Heart right ventricle (tissue), 16 donors: ENCODE measurements around the gene VPS13D. TPM values are rescaled to one million over a fixed set of nuclear protein-coding genes. Genes with fewer than 3 reads are reported as not detected.

Experiments
- ATAC-seq, 8 donors: fragments of 200-7000 bp; cut with Tn5 transposase; one replicate each; pipeline ENCODE4 v1.9.1; 2020; ENCODE audit warnings: mild to moderate bottlenecking in 8 of 8, moderate library complexity in 8 of 8, moderate number of reproducible peaks in 1 of 8
- DNase-seq, 2 donors: peaks; one replicate each; pipeline ENCODE4 v3.0.0-alpha.2; 2020
- H3K27ac ChIP-seq, 10 donors: fragments of 200-600 bp; sonication (generic) in 2 of 10; one replicate each; pipeline versions ENCODE4 v1.5.0 to v1.8.0; 2020 to 2022; ENCODE audit warnings: mild to moderate bottlenecking in 3 of 10
- H3K27me3 ChIP-seq, 7 donors: fragments of 200-600 bp; one replicate each; pipeline ENCODE4 v1.8.0; 2021 to 2022; ENCODE audit warnings: mild to moderate bottlenecking in 2 of 7
- H3K36me3 ChIP-seq, 9 donors: fragments of 200-600 bp; sonication (generic) in 1 of 9; one replicate each; pipeline versions ENCODE4 v1.5.0 to v1.8.0; 2020 to 2022; ENCODE audit warnings: mild to moderate bottlenecking in 2 of 9
- H3K4me1 ChIP-seq, 9 donors: fragments of 200-600 bp; sonication (generic) in 1 of 9; one replicate each; pipeline versions ENCODE4 v1.5.0 to v1.8.0; 2020 to 2022; ENCODE audit warnings: mild to moderate bottlenecking in 4 of 9
- H3K4me3 ChIP-seq, 10 donors: fragments of 200-600 bp; sonication (generic) in 2 of 10; one replicate each; pipeline versions ENCODE4 v1.5.0 to v1.8.0; 2020 to 2022; ENCODE audit warnings: mild to moderate bottlenecking in 7 of 10, moderate library complexity in 2 of 10
- H3K9me3 ChIP-seq, 11 donors: fragments of 200-600 bp in 10 of 11; sonication (generic) in 2 of 11; one replicate each; pipeline versions ENCODE4 v1.5.0 to v1.8.0; 2013 to 2022; ENCODE audit warnings: mild to moderate bottlenecking in 2 of 11, control low read depth in 1 of 11, moderate library complexity in 1 of 11
- WGBS, 2 donors: extraction: QIAGEN DNeasy Blood & Tissue Kit; methylation state at CpG; one replicate each; pipeline ENCODE4 v1.1.7; 2013; ENCODE audit warnings: inconsistent platforms in 1 of 2; 5-methylcytosine and 5-hydroxymethylcytosine counted together
- intact Hi-C, 10 donors: fragments of 100-400 bp; cut with DNase I; formaldehyde crosslinking; loops; one replicate each; pipeline versions ENCODE4 v1.11.1 to v1.14.2; 2022
- polyA plus RNA-seq, 2 donors: library from polyadenylated mRNA; stranded (reverse); fragments of 200-250 nt; gene quantifications; one replicate each; pipeline ENCODE4 v1.2.3, GENCODE V29; 2013
- total RNA-seq, 10 donors: library from RNA; stranded (reverse); fragmentation: NEBNext Ultra II Directional in 3 of 10; extraction: Animal tissue kit (Norgen Biotek cat#: 25700) in 3 of 10; gene quantifications; one replicate each; pipeline versions ENCODE4 v1.2.1 to v1.2.4, GENCODE V29; 2021 to 2023
- TF ChIP-seq, protein P1 (sequence below), 9 donors: fragments of 200-600 bp; sonication (generic) in 2 of 9; IDR thresholded peaks; one replicate each; pipeline versions ENCODE4 v1.5.0 to v1.8.0; 2021 to 2022; ENCODE audit warnings: antibody characterized with exemption in 9 of 9, mild to moderate bottlenecking in 5 of 9, moderate library complexity in 1 of 9
- donor health status: Arrhythmogenic right ventricular cardiomyopathy.
- donor health status: ischemic (EF 13 %, LVEDD 7.1; RV severe dilation, severe dysfunction).
- donor health status: healthy with polysubstance abuse.
- donor health status: DM: no; HTN: yes; CAD: no.
- donor health status: DM: no; HTN: no; CAD: no.
- donor health status: ischemic (EF 25% LVEDD 6.9; RV normal size, moderate dysfunction).
- donor health status: ischemic (EF 25% LVEDD 5.7; RV mildly dilated, moderate dysfunction).
- donor health status: healthy.
- donor health status: DM: yes; HTN: yes; CAD: no.
- donor health status: Ischemic cardiomyopathy.
- donor health status: ischemic (EF 35%, LVEDD 5.7; RV mildly dilated, moderate dysfunction).
- donor health status: nonischemic (EF 11% LVEDD 7.7; RV severe dilation, severe dysfunction).
- donor health status: DM: yes; HTN: yes; CAD: no.
- donor health status: PGD.
- donor health status: ischemic (EF 29% LVEDD 5.4; RV normal size, mild dysfunction).
- donor health status: nonischemic (EF 23%, LVEDD 6.1; RV moderate dilation, normal function).

Gene VPS13D
- total and polyA plus RNA-seq, 12 donors = 36.9 to 161 (median 83.3) TPM

- no peaks in the 10 kb centered on the region for H3K9me3 ChIP-seq
- ATAC-seq = no peak
- H3K27ac ChIP-seq = no peak overlapping the region
- no peak overlapping the region for H3K4me3 ChIP-seq
- H3K4me1 ChIP-seq = peaks cover 20 to 62% (median 54%) of the 10 kb centered on the region in 9 donors
- DNase-seq = no peak
- WGBS, 2 donors = 79 to 87% methylated on average over 12 to 13 of the region's 13 CpGs
- H3K36me3 ChIP-seq = peaks cover 0 to 77% (median 15%) of the 10 kb centered on the region in 9 donors
- TF ChIP-seq, protein P1, sequence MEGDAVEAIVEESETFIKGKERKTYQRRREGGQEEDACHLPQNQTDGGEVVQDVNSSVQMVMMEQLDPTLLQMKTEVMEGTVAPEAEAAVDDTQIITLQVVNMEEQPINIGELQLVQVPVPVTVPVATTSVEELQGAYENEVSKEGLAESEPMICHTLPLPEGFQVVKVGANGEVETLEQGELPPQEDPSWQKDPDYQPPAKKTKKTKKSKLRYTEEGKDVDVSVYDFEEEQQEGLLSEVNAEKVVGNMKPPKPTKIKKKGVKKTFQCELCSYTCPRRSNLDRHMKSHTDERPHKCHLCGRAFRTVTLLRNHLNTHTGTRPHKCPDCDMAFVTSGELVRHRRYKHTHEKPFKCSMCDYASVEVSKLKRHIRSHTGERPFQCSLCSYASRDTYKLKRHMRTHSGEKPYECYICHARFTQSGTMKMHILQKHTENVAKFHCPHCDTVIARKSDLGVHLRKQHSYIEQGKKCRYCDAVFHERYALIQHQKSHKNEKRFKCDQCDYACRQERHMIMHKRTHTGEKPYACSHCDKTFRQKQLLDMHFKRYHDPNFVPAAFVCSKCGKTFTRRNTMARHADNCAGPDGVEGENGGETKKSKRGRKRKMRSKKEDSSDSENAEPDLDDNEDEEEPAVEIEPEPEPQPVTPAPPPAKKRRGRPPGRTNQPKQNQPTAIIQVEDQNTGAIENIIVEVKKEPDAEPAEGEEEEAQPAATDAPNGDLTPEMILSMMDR (IDR thresholded peaks at IDR 0.05) = no peak
- intact Hi-C loops = no loop called here
- no peaks in the 10 kb centered on the region for H3K27me3 ChIP-seq
These were observed 41.0 kb upstream of the VPS13D start for GRCh38 chr1:12188657-12189327.

GRCh38 chr1:12189328-12189682, 40.5 kb upstream of the VPS13D start:
- Histone ChIP-seq H3K36me3 (peaks cover 0 to 82% (median 16%) of the 10 kb centered on the region in 9 donors), H3K27ac (no peak overlapping the region), H3K9me3 (no peaks in the 10 kb centered on the region), H3K4me3 (no peak overlapping the region), H3K4me1 (peaks cover 16 to 61% (median 49%) of the 10 kb centered on the region in 9 donors), H3K27me3 (no peaks in the 10 kb centered on the region)
- TF ChIP-seq, protein P1 (IDR thresholded peaks at IDR 0.05) = no peak
- intact Hi-C loops = no loop called here
- DNase-seq (no peak), ATAC-seq (no peak)
- 74 to 75% methylated on average over 5 of the region's 5 CpGs for WGBS, 2 donors

DNA sequence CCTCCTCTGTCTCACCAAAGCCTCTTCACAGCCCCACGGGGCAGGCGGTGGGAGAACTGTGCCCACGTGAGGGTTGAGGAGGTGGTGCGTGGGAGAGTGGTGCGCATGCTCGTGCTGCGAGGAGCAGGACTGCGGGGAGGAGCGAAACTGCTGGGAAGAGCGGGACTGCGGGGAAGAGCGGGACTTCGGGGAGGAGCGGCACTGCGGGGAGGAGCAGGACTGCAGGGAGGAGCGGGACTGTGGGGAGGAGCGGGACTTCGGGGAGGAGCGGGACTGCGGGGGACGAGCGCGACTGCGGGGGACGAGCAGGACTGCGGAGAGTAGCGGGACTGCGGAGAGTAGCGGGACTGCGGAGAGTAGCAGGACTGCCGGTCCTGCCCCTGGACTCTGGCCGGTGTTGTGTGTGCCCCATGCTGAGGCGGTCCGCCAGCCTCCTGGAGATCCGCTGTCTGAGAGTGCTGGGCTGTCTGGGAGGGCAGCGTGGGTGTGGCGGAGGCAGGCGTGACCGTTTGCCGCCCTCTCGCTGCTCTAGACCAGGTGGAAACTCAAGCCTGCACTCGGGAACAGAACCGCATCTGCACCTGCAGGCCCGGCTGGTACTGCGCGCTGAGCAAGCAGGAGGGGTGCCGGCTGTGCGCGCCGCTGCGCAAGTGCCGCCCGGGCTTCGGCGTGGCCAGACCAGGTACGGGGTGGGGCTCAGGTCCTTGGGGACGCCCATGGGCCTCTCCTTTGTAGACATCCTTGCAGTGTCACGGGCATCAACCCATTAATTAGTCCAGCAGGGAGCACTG, 38.4 kb upstream of the VPS13D start:
- Histone ChIP-seq H3K27ac (no peak overlapping the region), H3K36me3 (peaks cover 0 to 99% (median 16%) of the 10 kb centered on the region in 9 donors), H3K4me1 (peaks cover 0 to 59% (median 27%) of the 10 kb centered on the region in 9 donors), H3K27me3 (no peaks in the 10 kb centered on the region), H3K4me3 (no peak overlapping the region), H3K9me3 (no peaks in the 10 kb centered on the region)
- no peak for DNase-seq
- TF ChIP-seq, protein P1 (IDR thresholded peaks at IDR 0.05) = no peak
- 88 to 89% methylated on average over 56 to 58 of the region's 58 CpGs for WGBS, 2 donors
- peak in 1 of 8 donors; percentile 11 for ATAC-seq
- intact Hi-C loops = loop anchor here in 1 of 10 donors (5.0 kb wide), 1 partner anchor 49 kb away; no protein-coding TSS in a partner anchor

DNA sequence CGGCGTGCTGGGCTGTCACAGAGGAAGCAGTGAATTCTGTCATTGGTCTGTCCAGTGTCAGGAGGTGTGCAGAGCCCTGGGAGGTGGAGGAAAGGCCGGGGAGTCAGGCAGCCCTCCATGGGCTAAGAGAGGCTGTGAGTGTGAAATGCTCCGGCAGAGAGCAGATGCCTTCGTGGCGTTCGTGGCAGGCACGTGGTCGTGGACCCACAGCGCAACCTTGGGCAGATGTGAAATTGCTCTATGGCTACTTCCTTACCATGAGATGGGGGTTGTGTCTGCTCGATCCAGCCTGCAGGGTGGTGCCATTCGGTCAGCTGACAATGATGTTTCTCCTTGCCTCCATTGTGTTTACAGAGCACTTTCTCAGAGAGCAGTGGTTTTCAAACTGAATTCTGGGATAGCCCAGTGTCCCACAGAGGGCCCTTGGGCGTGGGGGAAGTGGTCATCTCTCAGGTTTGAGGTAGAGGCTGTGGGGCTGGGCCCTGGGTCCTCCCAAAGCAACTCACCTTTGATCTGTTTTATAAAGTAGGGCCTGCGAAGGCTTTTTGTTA, 35.1 kb upstream of the VPS13D start:
- Histone ChIP-seq H3K36me3 (peaks cover 0 to 97% (median 16%) of the 10 kb centered on the region in 9 donors), H3K4me3 (no peak overlapping the region), H3K9me3 (no peaks in the 10 kb centered on the region), H3K4me1 (peaks cover 0 to 41% (median 0%) of the 10 kb centered on the region in 9 donors), H3K27ac (peak overlapping the region in 1 of 10 donors; percentile 76), H3K27me3 (no peaks in the 10 kb centered on the region)
- TF ChIP-seq, protein P1 (IDR thresholded peaks at IDR 0.05) = no peak
- ATAC-seq (peak in 1 of 8 donors; percentile 11), DNase-seq (no peak)
- intact Hi-C loops = loop anchor here in 1 of 10 donors (5.0 kb wide), 1 partner anchor 52 kb away; no protein-coding TSS in a partner anchor
- WGBS, 2 donors = 84 to 87% methylated on average over 14 of the region's 14 CpGs
